ENCODE data around the gene BCOR. TPM values are rescaled to one million over a fixed set of nuclear protein-coding genes. Genes with fewer than 3 reads are reported as not detected.

Gene BCOR
- total and polyA plus RNA-seq, 2 of the 8 experiments (the other 6 are each of a cell fraction or from before 2014, with no cell fraction given) = 25.0 to 50.8 TPM

DNA sequence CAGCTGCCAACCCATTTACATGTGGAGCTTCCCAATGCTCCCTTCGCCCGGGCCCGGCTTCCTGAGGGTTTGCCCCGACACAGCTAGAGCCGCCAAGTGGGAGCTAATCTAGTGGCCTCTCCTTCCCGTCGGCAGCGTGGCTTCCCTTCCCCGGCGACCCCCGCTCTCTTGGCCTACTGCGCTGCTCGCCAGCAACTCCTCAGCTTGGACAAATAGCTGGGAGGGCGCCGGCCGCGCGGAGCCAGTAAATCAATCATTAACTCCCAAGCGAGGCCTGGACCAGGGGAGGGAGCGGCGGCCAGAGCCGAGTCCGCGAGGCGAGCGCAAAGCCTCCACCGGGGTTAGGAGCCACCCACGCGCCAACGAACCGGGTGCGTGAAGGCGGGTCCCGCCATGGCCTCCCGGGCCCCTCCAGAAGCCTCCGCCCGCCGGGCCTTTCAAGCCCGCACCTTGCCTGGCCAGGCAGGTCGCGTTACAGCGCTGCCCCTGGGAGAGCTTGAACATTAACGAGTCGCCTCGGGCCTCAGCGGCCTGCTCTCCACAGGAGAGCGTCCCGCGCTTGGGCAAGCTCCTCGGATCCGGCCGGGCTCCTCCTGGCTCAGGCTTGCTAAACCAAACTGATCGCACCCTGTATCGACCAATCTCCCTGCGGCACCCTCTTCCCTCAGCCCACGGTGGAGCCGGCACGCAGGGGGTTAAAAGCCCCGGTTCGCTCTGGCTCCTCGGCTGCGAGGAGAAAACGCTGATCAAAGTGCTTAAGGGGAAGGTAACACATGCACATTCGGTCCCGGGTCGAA lies 10.6 kb upstream of the BCOR start:
- H3K56ac ChIP-seq (replicated peaks; ENCODE audit: insufficient read length, low read depth, low read length) = no peak overlapping the region
- H3K4me2 ChIP-seq (ENCODE audit: insufficient read depth in 1 of 2, low read depth in 2 of 2, low read length in 2 of 2) = peak overlapping the region; percentile 90 to 98
- no peak overlapping the region for H2BK15ac ChIP-seq (ENCODE audit: low read length)
- H2BK5ac ChIP-seq (ENCODE audit: low read depth, low read length) = no peak overlapping the region; the same call in 1 of the 2 replicates
- no peak overlapping the region for H3K23ac ChIP-seq (ENCODE audit: insufficient read length)
- H3K36me3 ChIP-seq (ENCODE audit: control insufficient read depth in 2 of 4, insufficient read depth in 4 of 4, low read length in 3 of 4) = no peaks in the 10 kb centered on the region
- peaks cover 25% of the 10 kb centered on the region; the same call in 1 of the 2 replicates for H3K23me2 ChIP-seq (ENCODE audit: low read depth, low read length)
- H3K27ac ChIP-seq (ENCODE audit: low read depth, low read length) = no peak overlapping the region; the same call in 1 of the 2 replicates
- 2% methylated on average over 9 of the region's 66 CpGs; no CpG with 5 or more reads in 1 of the 2 experiments for WGBS, 2 experiments (ENCODE audit: extremely low coverage in 1 of 2, insufficient coverage in 1 of 2, insufficient read length in 1 of 2, insufficient replicate concordance in 2 of 2, low coverage in 1 of 2, low lambda C conversion rate in 2 of 2, missing lambda C conversion rate in 1 of 2)
- no peak overlapping the region for H3K14ac ChIP-seq (ENCODE audit: insufficient read length)
- H2BK12ac ChIP-seq (ENCODE audit: low read depth, low read length) = no peak overlapping the region; the same call in 1 of the 2 replicates
- H3K9ac ChIP-seq (replicated peaks in 1 of 4; ENCODE audit: extremely low read depth in 1 of 4, low read depth in 3 of 4, low read length in 3 of 4) = peak overlapping the region; percentile 25 to 68 (median 44); a peak in 5 of 7 replicates
- H2BK120ac ChIP-seq (replicated peaks; ENCODE audit: low read depth, low read length) = peak overlapping the region; percentile 78
- H4K20me1 ChIP-seq (replicated peaks in 1 of 2; ENCODE audit: control insufficient read depth in 1 of 2, insufficient read depth in 2 of 2, low read length in 2 of 2) = no peaks in the 10 kb centered on the region
- no peaks in the 10 kb centered on the region for H3K79me1 ChIP-seq (ENCODE audit: low read depth, low read length)
- H2AFZ ChIP-seq (ENCODE audit: low read length) = no peak overlapping the region
- H2BK20ac ChIP-seq (ENCODE audit: low read length) = no peak overlapping the region
- no peak overlapping the region for H2AK5ac ChIP-seq (ENCODE audit: low read depth, low read length)
- H3K4me1 ChIP-seq (replicated peaks in 1 of 4; ENCODE audit: control insufficient read depth in 3 of 4, insufficient read depth in 4 of 4, low read length in 3 of 4) = peaks cover 0 to 9% (median 4%) of the 10 kb centered on the region in 4 experiments; a peak in 5 of 7 replicates
- DNase-seq (ENCODE audit: low read depth in 1 of 2, low spot score in 2 of 2) (peak in 1 of 2 experiments; percentile 63), FAIRE-seq (no peak)
- H3K4me3 ChIP-seq (ENCODE audit: extremely low read depth in 1 of 4, insufficient read depth in 2 of 4, low read depth in 3 of 4, low read length in 4 of 4) = peak overlapping the region; percentile 43 to 66 (median 48)
- ChIA-PET POLR2A (ENCODE audit: partially characterized antibody) (interaction anchor here (1.2 to 29.1 kb wide), 5 partner anchors 10 to 67 kb away, joined by 4 to 509 read pairs (median 18); partner anchors contain the start of gene BCOR), CTCF (ENCODE audit: partially characterized antibody) (interaction anchor here (0.7 to 0.9 kb wide), 2 partner anchors 41 to 57 kb away, joined by 3 read pairs; no protein-coding TSS in a partner anchor)
- peaks cover 0 to 9% of the 10 kb centered on the region in 2 experiments; a peak in 2 of 4 replicates for H3K79me2 ChIP-seq (ENCODE audit: control insufficient read depth in 1 of 2, insufficient read depth in 2 of 2, low read length in 2 of 2)
- peaks cover 4 to 14% (median 11%) of the 10 kb centered on the region in 4 experiments; a peak in 6 of 7 replicates for H3K27me3 ChIP-seq (replicated peaks in 1 of 4; ENCODE audit: control insufficient read depth in 3 of 4, extremely low read depth in 1 of 4, insufficient read depth in 3 of 4, low read length in 3 of 4)
- H3K18ac ChIP-seq (ENCODE audit: extremely low read depth, low read length) = peak overlapping the region; percentile 48
- TF ChIP-seq BACH1 (IDR thresholded peaks at IDR 0.05; ENCODE audit: low read length) (no peak), TAF1 (IDR thresholded peaks at IDR 0.05; ENCODE audit: low read depth, low read length) (no peak), BCL11A (IDR thresholded peaks at IDR 0.05; ENCODE audit: low read depth in 2 of 2, low read length in 2 of 2) (no peak), SIRT6 (IDR thresholded peaks at IDR 0.05; ENCODE audit: low read length) (no peak), CREB1 (IDR thresholded peaks at IDR 0.05) (no peak), POU5F1 (IDR thresholded peaks at IDR 0.05; ENCODE audit: low read depth, low read length) (no peak), CTBP2 (IDR thresholded peaks at IDR 0.05; ENCODE audit: borderline replicate concordance, insufficient read depth, insufficient read length, low read length) (peak; percentile 67), RNF2 (IDR thresholded peaks at IDR 0.05; ENCODE audit: borderline replicate concordance, low read depth, low read length, missing control alignments, poor library complexity, severe bottlenecking) (peak; percentile 18)
- peak overlapping the region; percentile 65 for H4K91ac ChIP-seq (replicated peaks; ENCODE audit: insufficient read length, low read length)
- no peaks in the 10 kb centered on the region for H3K9me3 ChIP-seq (ENCODE audit: insufficient read depth in 2 of 2, low read depth in 1 of 2, low read length in 1 of 2)
- H4K8ac ChIP-seq (ENCODE audit: extremely low read depth, insufficient read depth, low read length) = peak overlapping the region; percentile 25; the same call in 1 of the 2 replicates
- H4K5ac ChIP-seq (ENCODE audit: insufficient read length, low read depth, low read length) = peak overlapping the region; percentile 33
- no peak overlapping the region for H3K4ac ChIP-seq (replicated peaks; ENCODE audit: insufficient read length, low read depth, low read length)

All from H1 (cell line).